AG10803 (cell line): ENCODE results near the gene STX11.

Source experiments
- DNase-seq: peaks from one replicate; pipeline ENCODE4 v3.0.0; 2010; ENCODE audit warnings: low read depth
- H3K4me3 ChIP-seq: 2 replicates; pipeline ENCODE4 v1.5.1; 2011; ENCODE audit warnings: mild to moderate bottlenecking, low read length, control low read depth
- TF ChIP-seq, protein P1 (sequence below): conservative IDR thresholded peaks from 2 replicates; pipeline ENCODE4 v1.5.1; 2011; ENCODE audit warnings: mild to moderate bottlenecking, low read length, control low read depth, inconsistent platforms

STX11 gene

DNA sequence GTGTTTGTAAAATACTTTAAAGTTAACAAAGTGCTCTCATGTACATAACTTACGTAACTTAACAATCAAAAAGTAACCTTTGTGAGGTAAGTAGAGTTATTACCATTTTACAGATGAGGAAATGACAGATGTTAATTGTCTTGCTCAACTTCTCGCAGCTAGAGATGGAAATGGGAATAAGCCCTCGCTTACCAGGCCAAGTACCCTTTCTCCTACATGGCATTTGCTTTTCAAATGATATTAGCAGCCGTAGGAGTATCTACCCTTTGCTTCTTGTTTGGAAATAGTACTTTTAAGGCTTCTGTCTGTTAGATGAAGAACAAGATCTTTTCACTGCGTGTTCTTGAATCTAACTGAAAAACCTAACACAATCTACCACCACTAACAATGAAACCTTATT lies 15.5 kb downstream of the STX11 start:
- TF ChIP-seq, protein P1, sequence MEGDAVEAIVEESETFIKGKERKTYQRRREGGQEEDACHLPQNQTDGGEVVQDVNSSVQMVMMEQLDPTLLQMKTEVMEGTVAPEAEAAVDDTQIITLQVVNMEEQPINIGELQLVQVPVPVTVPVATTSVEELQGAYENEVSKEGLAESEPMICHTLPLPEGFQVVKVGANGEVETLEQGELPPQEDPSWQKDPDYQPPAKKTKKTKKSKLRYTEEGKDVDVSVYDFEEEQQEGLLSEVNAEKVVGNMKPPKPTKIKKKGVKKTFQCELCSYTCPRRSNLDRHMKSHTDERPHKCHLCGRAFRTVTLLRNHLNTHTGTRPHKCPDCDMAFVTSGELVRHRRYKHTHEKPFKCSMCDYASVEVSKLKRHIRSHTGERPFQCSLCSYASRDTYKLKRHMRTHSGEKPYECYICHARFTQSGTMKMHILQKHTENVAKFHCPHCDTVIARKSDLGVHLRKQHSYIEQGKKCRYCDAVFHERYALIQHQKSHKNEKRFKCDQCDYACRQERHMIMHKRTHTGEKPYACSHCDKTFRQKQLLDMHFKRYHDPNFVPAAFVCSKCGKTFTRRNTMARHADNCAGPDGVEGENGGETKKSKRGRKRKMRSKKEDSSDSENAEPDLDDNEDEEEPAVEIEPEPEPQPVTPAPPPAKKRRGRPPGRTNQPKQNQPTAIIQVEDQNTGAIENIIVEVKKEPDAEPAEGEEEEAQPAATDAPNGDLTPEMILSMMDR = no peak
- H3K4me3 ChIP-seq = no peak overlapping the region
- no peak for DNase-seq

DNA sequence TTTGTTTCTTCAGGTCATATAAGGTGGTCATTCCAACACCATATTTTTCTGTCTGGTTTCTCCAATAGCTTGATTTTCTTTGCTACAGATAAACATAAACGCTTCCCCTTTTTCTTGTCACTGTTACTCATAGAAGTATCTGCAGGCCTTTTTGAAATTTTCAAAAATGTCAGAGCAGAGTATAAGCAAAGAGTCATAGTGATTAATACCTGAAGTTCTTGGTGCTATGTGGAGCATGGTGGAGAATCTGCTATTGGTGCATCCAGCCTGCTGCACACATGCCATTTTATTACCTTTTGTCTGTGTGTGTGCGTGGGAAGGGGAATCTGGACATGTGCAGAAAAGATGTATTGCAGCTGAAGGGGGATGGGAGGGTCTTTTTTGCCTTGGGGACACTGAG lies 19.7 kb downstream of the STX11 start:
- no peak overlapping the region for H3K4me3 ChIP-seq
- no peak for DNase-seq
- TF ChIP-seq, protein P1 = no peak

GRCh38 chr6:144171406-144171805 lies 21.1 kb downstream of the STX11 start:
- H3K4me3 ChIP-seq = no peak overlapping the region
- no peak for DNase-seq
- TF ChIP-seq, protein P1 = no peak

DNA sequence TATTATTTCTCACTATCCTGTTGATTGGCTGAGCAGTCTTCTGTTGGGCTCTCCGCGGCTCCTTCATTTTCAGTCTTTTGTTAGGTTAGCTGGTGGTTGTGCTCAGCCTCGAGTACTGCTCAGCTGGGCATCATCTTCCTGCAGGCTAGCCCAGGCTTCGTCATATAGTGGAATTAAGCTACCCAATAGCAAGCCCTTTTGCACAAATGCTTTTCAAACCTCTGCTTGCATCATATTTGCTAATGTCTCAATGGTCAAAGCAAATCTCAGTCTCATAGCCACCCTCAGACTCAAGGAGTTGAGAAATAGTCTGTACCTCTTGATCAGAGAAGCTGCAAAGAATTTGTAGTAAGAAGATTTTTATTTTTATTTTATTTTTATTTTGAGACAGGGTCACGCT lies 23.7 kb downstream of the STX11 start:
- no peak for DNase-seq
- H3K4me3 ChIP-seq = no peak overlapping the region
- TF ChIP-seq, protein P1 = no peak

GRCh38 chr6:144176043-144176442 lies 25.7 kb downstream of the STX11 start:
- TF ChIP-seq, protein P1 = no peak
- H3K4me3 ChIP-seq = no peak overlapping the region; the same call in 1 of the 2 replicates
- DNase-seq = no peak

GRCh38 chr6:144177726-144178125 lies 27.4 kb downstream of the STX11 start:
- no peak for DNase-seq
- TF ChIP-seq, protein P1 = no peak
- H3K4me3 ChIP-seq = no peak overlapping the region

- H3K4me3 ChIP-seq = no peak overlapping the region
- DNase-seq = no peak
- TF ChIP-seq, protein P1 = no peak
Observed at GRCh38 chr6:144178323-144178722, 28.0 kb downstream of the STX11 start.
